HG03469 (cell line): ENCODE results near the gene YARS1.

ENCODE experiments used
- ATAC-seq: cut with Tn5 transposase; IDR thresholded peaks from one replicate; pipeline ENCODE4 v1.9.1; 2021; ENCODE audit warnings: mild to moderate bottlenecking, moderate library complexity, moderate number of reproducible peaks; ENCODE audit not compliant: unreplicated experiment

The YARS1 gene

DNA sequence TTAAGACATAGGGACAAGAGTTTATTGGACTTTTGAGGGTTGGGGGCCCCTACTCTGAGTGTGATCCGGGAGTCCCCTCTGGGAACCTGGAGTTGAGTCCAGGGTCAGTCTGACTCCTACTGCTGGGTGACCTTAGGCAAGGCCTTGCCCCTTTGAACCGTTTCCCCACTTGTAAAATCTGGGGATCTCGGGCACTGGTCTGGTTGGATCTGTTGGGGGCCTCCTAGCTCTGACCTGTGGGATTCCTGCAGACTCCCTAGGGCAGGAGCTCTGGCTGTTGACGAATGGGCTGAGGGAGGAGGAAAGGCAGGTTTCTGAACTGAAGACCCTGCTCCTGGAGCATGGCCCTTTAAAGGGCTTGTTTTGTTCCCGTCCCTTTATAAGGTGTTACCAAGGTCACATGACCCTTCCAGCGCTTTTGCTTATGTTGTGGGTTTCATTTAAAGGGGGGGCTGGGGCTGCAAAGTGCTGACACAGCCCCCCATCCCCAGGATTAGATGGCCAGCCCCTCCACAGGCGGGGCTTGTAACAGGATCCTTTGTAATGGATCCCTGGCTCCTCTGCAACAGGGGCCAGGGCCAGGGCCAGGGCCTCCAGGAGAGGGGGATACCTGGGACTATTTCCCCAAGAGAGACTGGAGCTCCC, 50.7 kb downstream of the YARS1 start:
- no peak for ATAC-seq

DNA sequence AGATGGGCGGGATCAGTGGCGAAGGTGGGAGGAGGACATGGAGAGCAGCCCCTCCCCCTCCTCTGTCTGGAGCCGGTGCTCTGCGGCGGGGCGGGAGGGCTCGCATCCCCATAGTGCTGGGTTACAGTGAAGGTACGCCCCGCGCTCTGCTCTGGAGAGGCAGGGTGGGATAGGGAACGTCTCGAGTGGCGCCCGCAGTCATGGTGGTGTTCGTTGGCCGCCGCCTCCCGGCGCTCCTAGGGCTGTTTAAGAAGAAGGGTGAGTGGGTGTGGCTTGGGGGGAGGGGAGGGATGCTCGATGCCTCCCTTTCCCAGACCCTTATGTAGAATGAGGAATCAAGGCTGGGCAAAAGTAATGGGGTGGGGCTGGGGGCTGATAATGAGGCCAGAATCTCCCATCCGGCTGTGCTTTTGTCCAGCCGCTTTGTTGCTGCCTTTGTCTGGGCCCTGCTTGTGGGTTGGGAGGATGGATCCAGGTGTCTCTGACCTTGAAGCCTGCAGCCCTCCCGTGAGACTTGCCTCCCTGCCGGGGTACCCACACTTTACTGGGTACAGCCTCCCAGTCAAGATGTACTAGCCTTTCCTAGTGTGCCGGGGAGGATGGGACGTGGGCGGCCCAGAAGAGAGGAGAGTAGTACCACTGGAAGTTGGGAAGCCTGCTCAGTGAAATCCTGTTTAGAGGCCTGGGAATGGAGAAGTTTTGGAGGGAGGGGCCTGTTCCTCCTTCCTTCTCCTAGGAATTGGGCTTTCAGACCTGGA, 51.4 kb downstream of the YARS1 start:
- no peak for ATAC-seq

DNA sequence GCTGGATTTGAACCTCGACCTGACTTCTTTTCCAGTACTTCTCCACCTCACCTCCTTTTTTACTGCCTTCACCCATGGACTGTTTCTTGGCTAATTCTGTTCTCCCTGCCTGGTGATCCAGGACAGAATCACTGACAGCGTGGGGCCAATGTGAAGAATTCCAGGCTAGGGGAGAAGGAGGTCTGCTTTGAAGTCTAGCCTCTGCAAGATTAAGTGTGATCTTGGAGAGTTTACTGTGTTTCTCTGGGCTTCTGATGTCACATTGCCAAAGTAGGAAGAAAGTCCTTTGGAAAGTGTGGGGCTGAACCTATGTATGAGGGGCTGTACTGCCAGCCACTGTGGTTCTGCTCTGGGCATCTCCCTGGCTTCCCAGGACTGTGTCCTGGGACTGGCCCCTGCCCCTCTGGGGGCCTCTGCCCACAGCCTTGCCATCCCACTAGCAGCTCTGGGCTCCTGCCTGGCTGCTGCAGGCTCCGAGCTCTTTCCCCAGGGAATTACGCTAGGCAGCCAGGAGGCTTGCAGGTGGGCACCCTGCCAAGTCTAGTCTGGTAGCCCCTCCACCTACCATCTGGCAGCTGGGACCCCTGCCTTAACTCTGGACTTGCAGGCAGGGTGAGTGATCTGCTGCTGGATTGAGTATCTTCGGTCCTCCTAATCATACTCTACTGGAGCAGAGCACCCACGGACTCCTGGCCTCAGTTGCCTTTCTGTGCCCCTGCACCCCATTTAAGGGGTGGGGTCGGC, 52.2 kb downstream of the YARS1 start:
- no peak for ATAC-seq

GRCh38 chr1:32763221-32763620, 53.9 kb downstream of the YARS1 start:
- no peak for ATAC-seq

- ATAC-seq, result no peak
These were observed 55.2 kb downstream of the YARS1 start for GRCh38 chr1:32761936-32762335.

- ATAC-seq, result no peak
These were observed 55.8 kb downstream of the YARS1 start for GRCh38 chr1:32761253-32761877.

DNA sequence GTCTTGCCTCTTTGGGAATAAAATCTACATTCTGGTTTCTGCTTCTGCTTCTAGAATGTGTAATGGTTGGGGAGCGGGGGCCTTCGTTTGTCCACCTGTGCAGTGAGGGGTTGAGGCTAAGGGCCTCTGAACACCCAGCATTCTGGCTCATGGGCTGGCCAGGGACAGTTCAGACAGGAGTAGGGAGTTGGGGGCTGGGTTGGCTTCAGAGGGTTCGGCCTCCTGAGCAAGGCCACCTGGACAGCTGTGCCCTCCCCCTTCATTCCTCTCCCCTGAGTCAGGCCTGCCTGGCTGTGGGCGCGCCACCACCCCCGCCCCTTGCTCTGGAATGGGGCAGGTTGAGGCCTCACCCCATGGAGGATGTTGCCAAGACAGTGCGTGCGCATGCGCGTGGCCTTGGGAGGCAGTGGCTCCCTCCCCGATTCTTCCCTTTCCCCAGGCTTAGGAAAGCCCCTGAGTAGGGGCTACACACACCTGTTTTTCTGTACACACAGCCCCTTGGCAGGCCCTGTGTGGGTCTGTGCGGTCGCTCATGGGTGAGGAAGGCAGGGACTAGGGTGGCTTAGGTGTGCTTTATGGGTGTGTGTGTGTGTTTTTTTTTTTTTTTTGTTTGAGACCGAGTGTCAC, 57.0 kb downstream of the YARS1 start:
- no peak for ATAC-seq

GRCh38 chr1:32759521-32759981, 57.6 kb downstream of the YARS1 start:
- ATAC-seq, result no peak

GRCh38 chr1:32758795-32759430, 58.2 kb downstream of the YARS1 start:
- ATAC-seq, result no peak

- ATAC-seq, result no peak
These were observed 58.9 kb downstream of the YARS1 start for GRCh38 chr1:32758177-32758794.

GRCh38 chr1:32757213-32757895, 59.8 kb downstream of the YARS1 start:
- ATAC-seq, result no peak

DNA sequence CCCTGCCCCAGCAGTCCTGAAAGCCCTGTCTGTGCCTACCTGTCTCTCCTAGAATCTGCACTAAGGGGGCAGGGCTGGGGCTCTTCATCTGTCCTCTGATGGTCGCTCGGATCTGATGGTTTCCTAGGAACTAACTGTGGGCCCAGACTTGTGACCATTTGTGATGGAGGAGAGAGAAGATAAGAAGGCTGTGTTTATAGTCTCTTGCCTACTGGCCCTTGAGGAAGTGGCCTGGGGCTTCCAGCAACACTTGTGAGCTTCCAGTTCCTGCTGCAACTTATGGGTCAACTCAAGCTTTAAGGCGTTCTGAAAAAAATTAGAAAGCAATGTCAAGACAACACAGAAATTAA, 61.4 kb downstream of the YARS1 start:
- ATAC-seq, result no peak

GRCh38 chr1:32755098-32755809, 61.9 kb downstream of the YARS1 start:
- no peak for ATAC-seq

DNA sequence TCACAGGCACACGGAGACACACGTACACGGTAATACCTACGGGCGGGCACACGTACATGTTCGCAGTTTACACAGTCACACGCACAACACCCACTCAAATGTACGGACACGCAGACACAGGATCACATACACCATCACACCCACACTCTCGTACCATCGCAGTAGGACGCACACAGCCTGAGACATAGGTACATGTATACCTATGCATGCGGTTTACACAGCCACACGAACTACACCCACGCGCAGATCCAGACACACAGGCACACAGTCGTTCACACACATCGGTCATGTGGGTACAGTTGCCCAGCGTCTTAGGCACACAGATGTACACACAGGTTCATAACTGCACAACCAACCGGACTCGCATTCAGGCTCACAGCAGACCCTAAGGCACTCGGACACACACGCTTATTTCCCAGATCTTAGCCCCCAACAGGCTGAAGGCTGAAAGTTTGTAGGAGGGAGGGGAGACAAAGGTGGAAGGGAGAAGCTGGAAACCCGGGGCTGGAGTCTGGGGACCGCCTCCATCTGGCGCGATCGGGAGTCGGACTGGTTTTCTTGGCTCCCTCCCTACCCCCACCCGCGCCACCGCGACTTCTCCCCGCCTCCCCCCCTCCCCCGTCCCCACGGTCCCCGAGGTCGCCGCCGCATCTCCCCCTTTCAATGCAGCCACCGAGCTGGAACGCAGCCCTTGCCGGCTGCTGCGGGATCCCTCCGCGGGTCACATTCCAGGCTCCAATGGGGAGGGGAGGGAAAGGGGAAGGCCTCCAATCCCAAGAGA, 62.7 kb downstream of the YARS1 start:
- no peak for ATAC-seq

DNA sequence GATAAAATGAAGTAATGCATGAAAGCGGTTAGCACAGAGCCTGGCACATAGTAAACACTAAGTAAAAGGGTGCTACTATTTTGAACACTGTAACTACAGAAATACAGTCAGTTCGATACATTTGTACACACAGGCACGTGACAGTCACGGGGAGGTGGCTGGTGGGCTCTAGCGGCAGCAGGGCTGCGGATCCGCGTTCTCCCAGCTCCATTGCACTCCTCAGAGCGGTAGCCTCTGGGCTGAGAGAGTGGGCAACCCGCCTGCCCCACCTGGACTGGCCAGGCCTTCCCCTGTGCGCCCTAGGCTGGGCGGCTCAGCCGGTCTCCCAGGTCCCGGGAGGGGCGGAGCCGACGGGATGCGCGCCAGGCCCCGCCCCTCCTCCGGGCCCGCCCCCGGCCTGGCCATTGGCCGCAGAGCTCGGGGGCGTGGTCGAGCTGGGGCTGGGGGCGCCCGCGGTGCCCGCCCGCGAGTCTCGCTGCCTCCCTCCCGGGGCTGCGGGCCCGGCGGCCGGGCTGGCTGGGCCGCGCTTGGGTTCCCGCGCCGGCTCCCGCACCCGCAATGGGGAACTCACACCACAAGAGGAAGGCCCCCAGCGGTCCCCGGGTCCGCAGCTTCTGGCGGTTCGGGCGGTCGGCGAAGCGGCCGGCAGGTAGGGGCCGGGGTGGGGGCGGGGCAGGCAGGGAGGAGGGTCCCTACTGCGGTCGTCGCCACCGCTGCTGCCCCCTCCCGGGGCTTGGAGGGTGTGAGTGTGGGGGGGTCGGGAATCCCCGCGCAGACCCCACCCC, 63.4 kb downstream of the YARS1 start:
- ATAC-seq, result no peak

- ATAC-seq, result no peak
These were observed 67.4 kb downstream of the YARS1 start for GRCh38 chr1:32749771-32750170.

- no peak for ATAC-seq
These were observed 67.8 kb downstream of the YARS1 start for GRCh38 chr1:32749332-32749731.
